H1 (cell line): ENCODE measurements around the gene CACNA1E.

ENCODE experiments used
- EP300 ChIP-seq, 2 experiments: IDR thresholded peaks; 1 replicate in 1 of 2; 2 replicates in 1 of 2; pipeline ENCODE4 v1.6.1; 2011 to 2012; ENCODE audit warnings: low read depth in 2 of 2, low read length in 2 of 2, mild to moderate bottlenecking in 2 of 2, borderline replicate concordance in 1 of 2, inconsistent platforms in 1 of 2, moderate library complexity in 1 of 2
- POLR2A ChIP-seq, 2 experiments: IDR thresholded peaks; 1 replicate in 1 of 2; 2 replicates in 1 of 2; pipeline ENCODE4 v1.6.1; 2011; ENCODE audit warnings: low read depth in 2 of 2, low read length in 2 of 2, mild to moderate bottlenecking in 2 of 2; ENCODE audit errors: control extremely low read depth in 1 of 2
- ZNF274 ChIP-seq: IDR thresholded peaks from 2 replicates; pipeline ENCODE4 v1.7.0; 2012; ENCODE audit warnings: low read length, borderline replicate concordance; ENCODE audit errors: extremely low read depth
- TF ChIP-seq, protein P1 (sequence below), 3 experiments: IDR thresholded peaks; 1 replicate in 2 of 3; 2 replicates in 1 of 3; pipeline versions ENCODE4 v1.5.1 to v1.6.1; 2011; ENCODE audit warnings: low read length in 3 of 3, mild to moderate bottlenecking in 3 of 3, inconsistent platforms in 2 of 3, low read depth in 1 of 3, moderate library complexity in 1 of 3; ENCODE audit not compliant: insufficient read depth in 1 of 3; ENCODE audit errors: control extremely low read depth in 1 of 3

DNA sequence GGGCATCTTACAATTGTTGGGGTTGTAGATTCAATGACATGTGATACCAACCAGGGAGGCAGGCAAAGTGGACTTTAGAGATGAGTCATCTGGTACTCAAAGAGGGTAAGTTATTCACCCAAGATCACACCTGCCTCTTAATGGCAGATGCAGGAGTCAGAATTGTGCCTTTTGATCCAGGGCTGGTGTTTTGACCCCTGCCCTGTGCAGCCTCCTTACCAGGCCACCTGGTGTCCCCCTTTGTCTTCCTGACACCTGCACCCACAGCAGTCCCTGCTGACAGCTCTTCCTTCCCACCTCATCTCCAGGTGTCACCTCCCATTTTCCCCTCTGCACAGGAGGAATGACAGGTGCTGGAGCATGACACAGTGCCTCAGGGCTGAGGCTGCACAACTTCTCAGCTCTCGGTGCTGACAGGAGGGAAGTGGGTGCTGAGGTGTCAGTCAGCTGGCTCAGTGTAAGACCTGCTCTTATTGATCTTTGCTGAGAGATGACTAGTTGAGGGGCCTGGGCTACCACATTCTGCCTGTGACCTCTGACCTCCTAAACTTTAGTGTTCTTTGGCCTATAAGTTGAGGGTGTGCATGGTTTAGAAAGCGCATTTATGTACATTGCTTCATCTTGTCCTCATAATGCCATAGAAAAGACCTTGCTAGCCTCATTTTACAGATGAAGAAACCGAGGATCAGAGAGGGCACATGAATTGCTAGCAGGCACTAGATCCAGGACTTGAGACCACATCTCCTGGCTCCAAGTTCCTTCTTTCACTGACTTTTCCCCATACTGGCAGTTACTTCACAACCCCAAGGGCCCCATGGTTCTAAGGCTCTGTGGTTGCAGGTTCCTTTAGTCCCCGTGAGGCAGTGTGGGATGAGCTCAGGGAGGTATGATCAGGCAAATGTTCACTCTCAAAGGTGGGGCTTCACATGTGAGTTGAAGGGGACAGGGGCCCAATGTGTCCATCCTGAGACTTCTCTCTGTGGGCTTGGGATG is 31.3 kb downstream of the CACNA1E start:
- TF ChIP-seq, protein P1, sequence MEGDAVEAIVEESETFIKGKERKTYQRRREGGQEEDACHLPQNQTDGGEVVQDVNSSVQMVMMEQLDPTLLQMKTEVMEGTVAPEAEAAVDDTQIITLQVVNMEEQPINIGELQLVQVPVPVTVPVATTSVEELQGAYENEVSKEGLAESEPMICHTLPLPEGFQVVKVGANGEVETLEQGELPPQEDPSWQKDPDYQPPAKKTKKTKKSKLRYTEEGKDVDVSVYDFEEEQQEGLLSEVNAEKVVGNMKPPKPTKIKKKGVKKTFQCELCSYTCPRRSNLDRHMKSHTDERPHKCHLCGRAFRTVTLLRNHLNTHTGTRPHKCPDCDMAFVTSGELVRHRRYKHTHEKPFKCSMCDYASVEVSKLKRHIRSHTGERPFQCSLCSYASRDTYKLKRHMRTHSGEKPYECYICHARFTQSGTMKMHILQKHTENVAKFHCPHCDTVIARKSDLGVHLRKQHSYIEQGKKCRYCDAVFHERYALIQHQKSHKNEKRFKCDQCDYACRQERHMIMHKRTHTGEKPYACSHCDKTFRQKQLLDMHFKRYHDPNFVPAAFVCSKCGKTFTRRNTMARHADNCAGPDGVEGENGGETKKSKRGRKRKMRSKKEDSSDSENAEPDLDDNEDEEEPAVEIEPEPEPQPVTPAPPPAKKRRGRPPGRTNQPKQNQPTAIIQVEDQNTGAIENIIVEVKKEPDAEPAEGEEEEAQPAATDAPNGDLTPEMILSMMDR (IDR thresholded peaks at IDR 0.05; ENCODE audit: control extremely low read depth in 1 of 3, insufficient read depth in 1 of 3, low read depth in 1 of 3, low read length in 3 of 3): peak in 1 of 3 experiments; percentile 3; a peak in 1 of 4 replicates
- TF ChIP-seq EP300 (IDR thresholded peaks at IDR 0.05; ENCODE audit: borderline replicate concordance in 1 of 2, low read depth in 2 of 2, low read length in 2 of 2) (no peak), POLR2A (IDR thresholded peaks at IDR 0.05; ENCODE audit: control extremely low read depth in 1 of 2, low read depth in 2 of 2, low read length in 2 of 2) (no peak), ZNF274 (no peak)
